H1 (cell line): ENCODE measurements around the gene GRSF1.

ENCODE experiments used
- CHD7 ChIP-seq: fragments of 300-600 bp; sonication (generic); IDR thresholded peaks from 2 replicates; pipeline ENCODE4 v1.7.1; 2012; ENCODE audit warnings: low read length, moderate library complexity, mild to moderate bottlenecking, inconsistent platforms; ENCODE audit not compliant: insufficient replicate concordance
- EP300 ChIP-seq, 2 experiments: IDR thresholded peaks; 1 replicate in 1 of 2; 2 replicates in 1 of 2; pipeline ENCODE4 v1.6.1; 2011 to 2012; ENCODE audit warnings: low read depth in 2 of 2, low read length in 2 of 2, mild to moderate bottlenecking in 2 of 2, borderline replicate concordance in 1 of 2, inconsistent platforms in 1 of 2, moderate library complexity in 1 of 2
- EZH2 ChIP-seq: fragments of 200-600 bp; sonication (generic); IDR thresholded peaks from 2 replicates; pipeline ENCODE4 v1.7.1; 2012; ENCODE audit warnings: low read depth, mild to moderate bottlenecking, moderate library complexity, low read length, inconsistent platforms; ENCODE audit not compliant: severe bottlenecking
- NANOG ChIP-seq: IDR thresholded peaks from 2 replicates; pipeline ENCODE4 v1.6.1; 2011; ENCODE audit warnings: low read length, low read depth, mild to moderate bottlenecking, inconsistent platforms; ENCODE audit not compliant: insufficient read depth, poor library complexity, severe bottlenecking
- POLR2AphosphoS5 ChIP-seq: IDR thresholded peaks from 2 replicates; pipeline ENCODE4 v1.6.1; 2011; ENCODE audit warnings: low read depth, low read length
- POU5F1 ChIP-seq: IDR thresholded peaks from 2 replicates; pipeline ENCODE4 v1.6.1; 2011; ENCODE audit warnings: low read depth, mild to moderate bottlenecking, low read length, moderate library complexity
- RXRA ChIP-seq: IDR thresholded peaks from 2 replicates; pipeline ENCODE4 v1.6.1; 2011; ENCODE audit warnings: low read depth, mild to moderate bottlenecking, low read length, moderate library complexity; ENCODE audit not compliant: insufficient read depth
- SP1 ChIP-seq: IDR thresholded peaks from 2 replicates; pipeline ENCODE4 v1.6.1; 2011; ENCODE audit warnings: low read depth, low read length
- ZNF274 ChIP-seq: IDR thresholded peaks from 2 replicates; pipeline ENCODE4 v1.7.0; 2012; ENCODE audit warnings: low read length, borderline replicate concordance; ENCODE audit errors: extremely low read depth
- TF ChIP-seq, protein P1 (sequence below), 3 experiments: IDR thresholded peaks; 1 replicate in 2 of 3; 2 replicates in 1 of 3; pipeline versions ENCODE4 v1.5.1 to v1.6.1; 2011; ENCODE audit warnings: low read length in 3 of 3, mild to moderate bottlenecking in 3 of 3, inconsistent platforms in 2 of 3, low read depth in 1 of 3, moderate library complexity in 1 of 3; ENCODE audit not compliant: insufficient read depth in 1 of 3; ENCODE audit errors: control extremely low read depth in 1 of 3

GRCh38 chr4:70874268-70875156 lies 34.8 kb upstream of the GRSF1 start:
- TF ChIP-seq, protein P1, sequence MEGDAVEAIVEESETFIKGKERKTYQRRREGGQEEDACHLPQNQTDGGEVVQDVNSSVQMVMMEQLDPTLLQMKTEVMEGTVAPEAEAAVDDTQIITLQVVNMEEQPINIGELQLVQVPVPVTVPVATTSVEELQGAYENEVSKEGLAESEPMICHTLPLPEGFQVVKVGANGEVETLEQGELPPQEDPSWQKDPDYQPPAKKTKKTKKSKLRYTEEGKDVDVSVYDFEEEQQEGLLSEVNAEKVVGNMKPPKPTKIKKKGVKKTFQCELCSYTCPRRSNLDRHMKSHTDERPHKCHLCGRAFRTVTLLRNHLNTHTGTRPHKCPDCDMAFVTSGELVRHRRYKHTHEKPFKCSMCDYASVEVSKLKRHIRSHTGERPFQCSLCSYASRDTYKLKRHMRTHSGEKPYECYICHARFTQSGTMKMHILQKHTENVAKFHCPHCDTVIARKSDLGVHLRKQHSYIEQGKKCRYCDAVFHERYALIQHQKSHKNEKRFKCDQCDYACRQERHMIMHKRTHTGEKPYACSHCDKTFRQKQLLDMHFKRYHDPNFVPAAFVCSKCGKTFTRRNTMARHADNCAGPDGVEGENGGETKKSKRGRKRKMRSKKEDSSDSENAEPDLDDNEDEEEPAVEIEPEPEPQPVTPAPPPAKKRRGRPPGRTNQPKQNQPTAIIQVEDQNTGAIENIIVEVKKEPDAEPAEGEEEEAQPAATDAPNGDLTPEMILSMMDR (IDR thresholded peaks at IDR 0.05; ENCODE audit: control extremely low read depth in 1 of 3, insufficient read depth in 1 of 3, low read depth in 1 of 3, low read length in 3 of 3), result no peak
- TF ChIP-seq RXRA, result no peak
- TF ChIP-seq POLR2AphosphoS5, result no peak
- no peak for TF ChIP-seq CHD7
- TF ChIP-seq EZH2, result no peak
- TF ChIP-seq POU5F1, result no peak
- no peak for TF ChIP-seq ZNF274
- no peak for TF ChIP-seq EP300 (IDR thresholded peaks at IDR 0.05; ENCODE audit: borderline replicate concordance in 1 of 2, low read depth in 2 of 2, low read length in 2 of 2)
- TF ChIP-seq NANOG, result no peak
- no peak for TF ChIP-seq SP1
